SHP77 (cell line): Measurements from ENCODE around the gene AGER.
"Not testable (repeated sequence)": the region's sequence is repeated elsewhere in the genome, so short reads cannot be mapped to it uniquely, and the experiment has no call there.

Source experiments
- DNase-seq, 2 experiments: peaks; one replicate each; lab custom pipeline; 2025; lab: John Stamatoyannopoulos, UW

The AGER gene

GRCh38 chr6:32186151-32186840 lies 2.2 kb upstream of the AGER start:
- DNase-seq, result not testable (repeated sequence)

GRCh38 chr6:32185681-32186131 lies 1.7 kb upstream of the AGER start:
- DNase-seq, result not testable (repeated sequence)

- no peak for DNase-seq
These were observed 470 bp downstream of the AGER start for GRCh38 chr6:32183483-32184083.

GRCh38 chr6:32183030-32183429 lies 1.0 kb downstream of the AGER start:
- no peak for DNase-seq

- no peak for DNase-seq
These were observed 1.5 kb downstream of the AGER start for GRCh38 chr6:32182555-32182981.

- DNase-seq, result no peak
These were observed 2.0 kb downstream of the AGER start for GRCh38 chr6:32181915-32182529.

GRCh38 chr6:32181148-32181702 lies 2.8 kb downstream of the AGER start:
- no peak for DNase-seq

- no peak for DNase-seq
These were observed 4.2 kb downstream of the AGER start for GRCh38 chr6:32179766-32180405.

GRCh38 chr6:32178547-32179440 lies 5.3 kb downstream of the AGER start:
- no peak for DNase-seq

- peak; percentile 98 to 99 for DNase-seq
These were observed 6.1 kb downstream of the AGER start, which contains the start of gene RNF5 for GRCh38 chr6:32177788-32178546. TSS of gene RNF5 (plus strand) at chr6:32178405. CDS start at chr6:32178512, 107 bp downstream.

- DNase-seq, result peak; percentile 78 to 79
These were observed 6.8 kb downstream of the AGER start for GRCh38 chr6:32177183-32177787.

GRCh38 chr6:32176476-32177182 lies 7.4 kb downstream of the AGER start:
- no peak for DNase-seq

GRCh38 chr6:32175711-32176475 lies 8.2 kb downstream of the AGER start, which contains the start of gene AGPAT1:
TSS of gene AGPAT1 (minus strand) at chr6:32176084. CDS start at chr6:32171496, 4,588 bp downstream.
- DNase-seq, result peak; percentile 87 to 89

GRCh38 chr6:32175322-32175710 lies 8.7 kb downstream of the AGER start:
- no peak for DNase-seq

GRCh38 chr6:32174416-32174815 lies 9.6 kb downstream of the AGER start:
- no peak for DNase-seq

GRCh38 chr6:32173051-32173727 lies 10.9 kb downstream of the AGER start:
- no peak for DNase-seq

GRCh38 chr6:32171234-32171633 lies 12.8 kb downstream of the AGER start:
- no peak for DNase-seq

- DNase-seq, result no peak
These were observed 13.8 kb downstream of the AGER start for GRCh38 chr6:32170294-32170693.
